Prostate gland (tissue), 2 donors: ENCODE data around the gene RBM11. TPM values are rescaled to one million over a fixed set of nuclear protein-coding genes. Genes with fewer than 3 reads are reported as not detected.

Experiments
- DNase-seq: peaks from one replicate; pipeline ENCODE4 v3.0.0-alpha.2; 2019; ENCODE audit warnings: low spot score
- H3K27ac ChIP-seq, 2 donors: fragments of 200-600 bp; sonication (generic); 2 replicates each; pipeline ENCODE4 v1.5.1; 2017 to 2019
- H3K27me3 ChIP-seq: fragments of 200-600 bp; sonication (generic); replicated peaks from 2 replicates; pipeline ENCODE4 v1.5.1; 2019; ENCODE audit not compliant: insufficient read depth
- H3K36me3 ChIP-seq, 2 donors: fragments of 200-600 bp; sonication (generic); 1 replicate in 1 of 2; 2 replicates in 1 of 2; pipeline versions ENCODE4 v1.5.1 to v1.8.1; 2017 to 2019
- H3K4me1 ChIP-seq: fragments of 200-600 bp; sonication (generic); replicated peaks from 2 replicates; pipeline ENCODE4 v1.5.1; 2019
- H3K4me3 ChIP-seq, 2 donors: fragments of 200-600 bp; sonication (generic); 2 replicates each; pipeline ENCODE4 v1.5.1; 2017 to 2019
- H3K9me3 ChIP-seq: fragments of 200-600 bp; sonication (generic); 2 replicates; pipeline ENCODE4 v1.5.1; 2017
- CTCF ChIP-seq, 4 experiments: fragments of 200-600 bp in 2 of 4; fragments of 450-650 bp in 2 of 4; sonication (generic) in 2 of 4; IDR thresholded peaks; 1 replicate in 3 of 4; 2 replicates in 1 of 4; pipeline ENCODE4 v1.5.1; 2016 to 2019; ENCODE audit warnings: antibody characterized with exemption in 4 of 4, mild to moderate bottlenecking in 2 of 4, moderate library complexity in 2 of 4
- POLR2A ChIP-seq: fragments of 450-650 bp; IDR thresholded peaks from one replicate; pipeline ENCODE4 v1.6.1; 2016; ENCODE audit warnings: antibody characterized with exemption, mild to moderate bottlenecking
- POLR2AphosphoS5 ChIP-seq: sonication (generic); formaldehyde crosslinking; IDR thresholded peaks from one replicate; pipeline ENCODE4 v1.6.1; 2017; ENCODE audit warnings: antibody characterized with exemption
- WGBS: methylation state at CpG from one replicate; pipeline ENCODE4 v1.1.5; 2018; 5-methylcytosine and 5-hydroxymethylcytosine counted together
- intact Hi-C: fragments of 100-400 bp; cut with DNase I; formaldehyde crosslinking; loops from one replicate; pipeline ENCODE4 v1.14.2; 2022
- total RNA-seq, 2 donors: library from RNA; depleted of rRNA; stranded (reverse); fragments of >200 nt; gene quantifications; one replicate each; pipeline ENCODE4 v1.1.0, GENCODE V29; 2016

Gene RBM11
- total RNA-seq, 2 donors from 2014 or later, result 4.1 to 5.7 TPM

GRCh38 chr21:14273736-14274538, 58.0 kb downstream of the RBM11 start:
- WGBS, result 33% methylated on average over 39 of the region's 39 CpGs
- H3K4me3 ChIP-seq, result peak overlapping the region in 1 of 2 donors; percentile 9

GRCh38 chr21:14275702-14276205, 59.8 kb downstream of the RBM11 start:
- no peak for TF ChIP-seq POLR2A
- no peak for TF ChIP-seq POLR2AphosphoS5
- no peak for TF ChIP-seq CTCF (IDR thresholded peaks at IDR 0.05)
- WGBS, result 78% methylated on average over 4 of the region's 4 CpGs
- Histone ChIP-seq H3K4me1 (no peaks in the 10 kb centered on the region), H3K36me3 (no peaks in the 10 kb centered on the region), H3K27ac (no peak overlapping the region), H3K27me3 (no peaks in the 10 kb centered on the region), H3K4me3 (no peak overlapping the region), H3K9me3 (no peaks in the 10 kb centered on the region)
- intact Hi-C loops, result no loop called here
- DNase-seq, result no peak

More at GRCh38 chr21:14273736-14274538, 58.0 kb downstream of the RBM11 start:
- intact Hi-C loops, result no loop called here
- H3K9me3 ChIP-seq, result no peaks in the 10 kb centered on the region
- TF ChIP-seq CTCF (IDR thresholded peaks at IDR 0.05) (no peak), POLR2A (no peak), POLR2AphosphoS5 (no peak)
- no peaks in the 10 kb centered on the region for H3K4me1 ChIP-seq
- no peaks in the 10 kb centered on the region for H3K27me3 ChIP-seq
- peak; percentile 4 for DNase-seq
- H3K36me3 ChIP-seq, result no peaks in the 10 kb centered on the region
- no peak overlapping the region for H3K27ac ChIP-seq

Other genes starting within 250 kb of the RBM11 start
- under 1 TPM in 1 of 2 donors, not detected in 1; 0.40 TPM for gene LIPI, start 5.2 kb upstream of the RBM11 start, total RNA-seq
- 10 to 100 TPM; 15.3 to 22.5 TPM for gene HSPA13, start 167.0 kb downstream of the RBM11 start, total RNA-seq